Activated T-helper 1 cell treated with Interleukin-2 at 50 U/mL for 16 hours (primary cell): ENCODE measurements around the gene OOEP.

Experiments used
- DNase-seq: peaks from one replicate; pipeline ENCODE4 v3.0.0-alpha.2; 2020; ENCODE audit warnings: low read depth

OOEP gene

DNA sequence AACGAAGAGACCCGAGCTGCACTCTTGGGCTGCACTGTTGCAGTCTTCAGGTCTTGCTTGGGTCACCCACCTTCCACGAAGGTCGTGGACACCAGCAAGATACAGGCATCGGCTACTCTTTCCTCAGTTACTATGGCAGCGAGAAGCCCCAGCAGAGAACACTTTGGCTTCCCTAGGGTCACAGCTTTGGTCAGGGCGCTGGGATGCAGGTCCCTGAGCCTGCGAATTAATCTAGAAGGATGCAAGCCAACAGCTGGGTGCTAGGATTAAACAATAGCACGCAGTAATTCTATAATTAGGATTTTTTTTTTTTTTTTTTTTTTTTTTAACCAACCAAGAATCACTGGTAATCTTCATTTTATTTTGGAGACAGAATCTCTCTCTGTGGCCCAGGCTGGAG, 5.1 kb downstream of the OOEP start:
- no peak for DNase-seq

GRCh38 chr6:73364121-73364520, 5.6 kb downstream of the OOEP start:
- no peak for DNase-seq

DNA sequence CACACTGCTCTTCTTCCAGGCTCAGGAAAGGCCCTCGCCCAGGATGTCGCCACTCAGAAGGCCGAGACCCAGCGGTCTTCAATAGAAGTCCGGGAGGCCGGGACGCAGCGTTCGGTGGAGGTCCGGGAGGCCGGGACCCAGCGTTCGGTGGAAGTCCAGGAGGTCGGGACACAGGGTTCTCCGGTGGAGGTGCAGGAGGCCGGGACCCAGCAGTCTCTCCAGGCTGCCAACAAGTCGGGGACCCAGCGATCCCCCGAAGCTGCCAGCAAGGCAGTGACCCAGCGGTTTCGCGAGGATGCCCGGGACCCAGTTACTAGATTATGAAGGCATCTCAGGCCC, 6.2 kb downstream of the OOEP start:
- no peak for DNase-seq

- no peak for DNase-seq
These were observed 6.7 kb downstream of the OOEP start for GRCh38 chr6:73362869-73363536.

- DNase-seq = no peak
These were observed 7.3 kb downstream of the OOEP start, which contains the start of gene KHDC3L for GRCh38 chr6:73362358-73362757. Gene KHDC3L (plus strand): TSS chr6:73362658. CDS start chr6:73362730, 72 bp downstream.

- no peak for DNase-seq
These were observed 15.8 kb downstream of the OOEP start, which contains the start of gene DPPA5 for GRCh38 chr6:73353636-73354593. Gene DPPA5 (minus strand): TSS chr6:73354276. CDS start chr6:73354225, 51 bp downstream.

DNA sequence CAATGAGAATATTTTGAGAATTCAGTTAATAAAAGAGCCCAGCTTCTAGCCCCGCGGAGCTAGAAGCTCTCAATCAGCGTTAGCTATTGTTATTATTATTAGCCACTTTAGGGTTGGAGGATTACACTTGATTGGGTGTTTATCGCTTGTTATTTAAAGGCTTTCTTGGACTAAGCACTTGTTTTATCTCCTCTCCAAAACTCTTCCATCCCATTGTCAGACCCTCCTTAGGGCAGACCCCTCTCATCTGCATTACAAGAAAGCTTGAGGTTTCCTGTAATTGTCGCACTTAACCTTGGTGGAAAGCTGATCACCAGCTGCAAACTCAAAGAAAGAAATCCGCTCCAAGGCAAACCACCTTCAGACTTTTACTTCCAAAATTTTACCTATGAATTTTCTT, 20.4 kb downstream of the OOEP start:
- DNase-seq = no peak

DNA sequence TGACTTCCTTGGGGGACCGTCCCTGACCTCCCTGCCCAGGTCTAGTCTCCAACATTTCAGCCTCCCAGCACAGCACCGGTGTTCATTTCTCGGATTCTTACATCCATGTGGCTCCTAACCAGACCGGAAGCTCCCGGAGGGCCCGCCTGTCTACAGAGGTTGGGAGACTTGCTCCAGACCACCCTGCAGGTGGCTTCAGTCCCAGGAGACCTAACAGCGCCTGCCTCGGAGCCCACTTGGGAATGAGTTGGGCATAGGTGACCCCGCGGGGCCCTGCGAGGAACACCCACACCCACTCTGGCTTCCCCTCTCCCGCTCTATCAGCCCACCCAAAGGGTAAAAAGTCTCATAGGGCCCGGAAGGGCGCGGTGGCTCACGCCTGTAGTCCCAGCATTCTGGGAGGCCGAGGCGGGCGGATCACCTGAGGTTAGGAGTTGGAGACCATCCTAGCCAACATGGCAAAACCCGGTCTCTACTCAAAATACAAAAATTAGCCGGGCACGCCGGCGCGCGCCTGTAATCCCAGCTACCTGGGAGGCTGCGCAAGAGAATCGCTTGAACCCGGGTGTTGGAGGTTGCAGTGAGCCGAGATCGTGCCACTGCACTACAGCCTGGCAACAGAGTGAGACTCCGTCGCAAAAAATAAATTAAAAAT, 21.0 kb downstream of the OOEP start:
- no peak for DNase-seq

DNA sequence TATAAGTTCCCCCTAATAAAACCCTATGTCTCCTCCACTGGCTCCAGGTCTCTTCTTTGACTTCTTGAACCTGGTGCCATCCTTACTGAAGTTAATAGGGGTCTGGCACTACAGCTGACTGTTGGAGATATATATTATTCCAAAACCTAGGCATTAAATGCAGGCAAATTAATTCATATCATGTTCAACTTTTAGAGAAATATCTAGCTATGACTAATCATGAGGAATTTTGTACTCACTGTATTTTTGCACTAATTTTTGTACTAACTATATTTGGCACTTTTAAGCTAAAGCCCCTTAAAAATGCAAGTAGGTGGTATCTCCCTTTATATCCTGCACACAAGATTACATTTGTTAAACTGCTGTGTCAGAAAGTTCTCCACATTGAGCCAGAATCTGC, 26.5 kb downstream of the OOEP start:
- no peak for DNase-seq

DNA sequence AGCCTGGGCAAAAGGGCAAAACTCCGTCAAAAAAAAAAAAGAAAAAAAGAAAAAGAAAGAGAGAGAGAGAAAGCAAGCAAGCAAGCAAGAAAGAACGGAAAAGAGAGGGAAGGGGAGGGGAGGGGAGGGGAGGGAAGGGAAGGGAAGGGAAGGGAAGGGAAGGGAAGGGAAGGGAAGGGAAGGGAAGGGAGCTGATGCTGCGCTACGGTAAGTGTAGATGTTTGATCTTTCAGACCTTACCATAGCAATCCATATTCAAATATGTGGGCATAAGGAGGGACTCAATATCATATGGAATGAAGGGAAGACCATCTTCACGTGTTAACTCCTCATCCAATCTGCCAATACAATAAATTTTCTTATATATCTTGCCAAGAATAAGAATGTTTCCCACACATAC, 27.5 kb downstream of the OOEP start:
- DNase-seq = no peak

GRCh38 chr6:73341335-73341734, 28.4 kb downstream of the OOEP start:
- no peak for DNase-seq

DNA sequence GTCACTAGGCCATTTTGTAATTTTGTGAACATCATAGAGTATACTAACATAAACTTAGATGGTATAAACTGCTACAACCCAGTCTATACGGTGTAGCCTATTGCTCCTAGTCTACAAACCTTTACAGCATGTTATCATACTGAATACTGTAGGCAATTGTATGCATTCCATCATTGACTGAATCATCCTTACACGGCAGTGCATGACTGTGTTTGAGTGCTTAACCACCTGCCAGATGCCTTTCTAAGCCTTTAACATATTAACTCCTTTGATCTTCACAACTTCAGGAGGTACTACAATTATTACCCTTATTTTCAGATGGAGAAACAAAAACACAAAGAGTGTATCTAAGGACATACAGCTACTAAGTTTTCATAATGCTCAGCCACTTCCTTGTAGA, 29.6 kb downstream of the OOEP start:
- DNase-seq = no peak

DNA sequence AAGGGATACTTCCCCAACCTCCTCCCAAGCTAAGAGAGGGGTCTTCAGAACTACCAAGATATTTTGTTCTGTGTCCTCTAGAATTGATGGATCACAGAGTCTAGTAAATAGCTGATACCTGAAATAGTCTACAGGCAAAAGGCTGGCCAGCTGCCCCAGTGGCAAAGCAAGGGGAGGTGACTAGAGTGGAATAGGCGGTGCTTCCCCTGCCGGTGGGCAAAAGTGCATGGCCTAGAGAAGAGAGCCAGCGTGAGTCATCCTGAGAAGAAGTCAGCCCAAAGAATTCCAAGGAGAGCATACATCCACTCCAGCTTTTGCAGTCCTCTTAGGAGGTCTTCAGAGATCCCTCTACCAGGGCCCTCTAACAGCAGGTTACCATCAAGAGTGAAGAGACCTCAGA, 30.4 kb downstream of the OOEP start:
- DNase-seq = no peak

DNA sequence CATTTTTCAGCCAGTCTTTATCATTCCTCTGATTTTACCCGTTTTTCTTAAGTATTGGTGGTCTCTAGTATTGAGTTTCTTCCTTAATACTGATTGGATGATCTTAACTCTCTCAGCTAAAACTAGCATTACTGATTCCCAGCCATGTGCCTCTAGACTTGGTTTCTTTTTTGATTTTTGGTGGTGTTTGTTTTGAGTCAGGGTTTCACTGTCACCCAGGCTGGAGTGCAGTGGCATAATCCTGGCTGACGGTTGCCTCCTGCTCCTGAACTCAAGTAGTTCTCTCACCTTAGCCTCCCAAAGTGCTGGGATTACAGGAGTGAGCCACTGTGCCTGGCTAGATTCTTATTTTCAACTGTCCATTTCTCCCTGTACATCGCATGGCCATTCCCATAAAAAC, 40.5 kb downstream of the OOEP start:
- DNase-seq = no peak

GRCh38 chr6:73328790-73329189, 40.9 kb downstream of the OOEP start:
- no peak for DNase-seq

- DNase-seq = no peak
These were observed 44.0 kb downstream of the OOEP start for GRCh38 chr6:73325656-73326055.

DNA sequence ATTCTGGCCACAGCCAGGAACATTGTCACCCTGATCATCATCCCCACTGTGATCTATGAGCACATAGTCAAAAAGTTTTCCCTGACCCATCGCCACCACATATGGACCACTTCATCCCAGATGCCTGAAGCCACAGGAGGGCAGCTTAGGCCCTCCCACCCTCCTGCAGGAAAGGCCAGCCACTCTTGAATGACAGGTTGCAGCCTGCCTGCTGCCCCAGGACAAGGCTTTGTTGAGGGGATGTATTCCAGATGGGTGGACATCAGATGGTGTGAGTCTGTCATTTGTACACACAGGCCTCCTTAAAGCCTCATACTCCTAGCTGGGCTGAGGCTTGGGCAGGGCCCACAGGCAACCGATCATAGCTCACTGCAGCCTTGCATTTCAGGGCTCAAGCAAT, 46.4 kb downstream of the OOEP start:
- no peak for DNase-seq
